ENCODE results near the gene DDX39A.

DNA sequence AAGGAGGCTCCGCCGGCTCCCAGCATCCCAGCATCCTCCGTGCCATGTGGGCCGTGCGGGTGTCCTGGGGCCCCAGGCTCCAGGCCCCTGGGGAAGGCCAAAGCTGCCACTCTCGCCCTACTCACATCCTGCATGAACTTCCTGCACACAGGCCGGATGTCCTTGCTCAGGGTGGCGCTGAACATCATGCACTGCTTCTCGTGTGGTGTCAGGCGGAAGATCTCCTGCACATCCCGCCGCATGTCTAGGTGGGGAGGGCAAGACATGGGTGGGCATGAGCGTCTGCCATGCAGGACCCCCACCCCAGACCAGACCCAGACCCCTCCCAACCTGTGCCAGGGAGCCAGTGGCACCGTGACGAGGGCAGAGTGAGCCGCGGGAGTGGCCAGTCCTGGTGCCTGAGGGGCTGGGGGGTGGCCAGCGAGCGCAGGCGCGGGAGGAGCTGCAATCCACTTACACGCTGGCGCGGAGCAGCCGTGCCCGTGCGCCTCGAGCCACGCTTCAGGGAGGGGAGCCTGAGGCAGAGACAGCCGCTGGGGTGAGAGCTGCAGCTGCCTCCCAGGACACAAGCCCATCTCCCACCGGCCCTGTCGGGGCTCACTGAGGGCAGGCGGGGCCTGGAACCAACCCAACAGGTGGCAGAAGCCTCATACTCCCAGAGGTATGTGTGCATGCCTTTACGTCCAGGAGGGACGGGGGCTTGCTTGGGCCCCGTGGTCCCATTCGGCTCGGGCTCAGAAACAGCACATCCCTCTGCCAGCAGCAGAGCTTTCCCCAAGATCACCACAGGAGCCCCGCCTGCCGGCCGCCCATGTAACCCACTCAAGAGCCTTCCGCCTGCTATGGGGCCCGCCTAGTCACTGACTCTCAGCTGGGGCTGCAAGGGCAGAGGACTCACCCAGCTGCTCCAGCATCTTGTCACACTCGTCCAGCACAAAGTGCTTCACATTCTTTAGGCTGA lies 8.8 kb downstream of the DDX39A start:
- TF ChIP-seq, protein P1, sequence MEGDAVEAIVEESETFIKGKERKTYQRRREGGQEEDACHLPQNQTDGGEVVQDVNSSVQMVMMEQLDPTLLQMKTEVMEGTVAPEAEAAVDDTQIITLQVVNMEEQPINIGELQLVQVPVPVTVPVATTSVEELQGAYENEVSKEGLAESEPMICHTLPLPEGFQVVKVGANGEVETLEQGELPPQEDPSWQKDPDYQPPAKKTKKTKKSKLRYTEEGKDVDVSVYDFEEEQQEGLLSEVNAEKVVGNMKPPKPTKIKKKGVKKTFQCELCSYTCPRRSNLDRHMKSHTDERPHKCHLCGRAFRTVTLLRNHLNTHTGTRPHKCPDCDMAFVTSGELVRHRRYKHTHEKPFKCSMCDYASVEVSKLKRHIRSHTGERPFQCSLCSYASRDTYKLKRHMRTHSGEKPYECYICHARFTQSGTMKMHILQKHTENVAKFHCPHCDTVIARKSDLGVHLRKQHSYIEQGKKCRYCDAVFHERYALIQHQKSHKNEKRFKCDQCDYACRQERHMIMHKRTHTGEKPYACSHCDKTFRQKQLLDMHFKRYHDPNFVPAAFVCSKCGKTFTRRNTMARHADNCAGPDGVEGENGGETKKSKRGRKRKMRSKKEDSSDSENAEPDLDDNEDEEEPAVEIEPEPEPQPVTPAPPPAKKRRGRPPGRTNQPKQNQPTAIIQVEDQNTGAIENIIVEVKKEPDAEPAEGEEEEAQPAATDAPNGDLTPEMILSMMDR (IDR thresholded peaks at IDR 0.05), result no peak
- no peak for TF ChIP-seq POLR2A (IDR thresholded peaks at IDR 0.05)

Measured in esophagus squamous epithelium (tissue), 4 donors.